HG02610 (cell line): ENCODE results near the gene DBX1.
A peak's percentile ranks its signal among the peaks of the same experiment; 100 is the strongest.

Source experiments
- ATAC-seq: cut with Tn5 transposase; IDR thresholded peaks from one replicate; pipeline ENCODE4 v1.9.1; 2021; ENCODE audit warnings: mild to moderate bottlenecking, moderate library complexity; ENCODE audit not compliant: unreplicated experiment

Gene DBX1

DNA sequence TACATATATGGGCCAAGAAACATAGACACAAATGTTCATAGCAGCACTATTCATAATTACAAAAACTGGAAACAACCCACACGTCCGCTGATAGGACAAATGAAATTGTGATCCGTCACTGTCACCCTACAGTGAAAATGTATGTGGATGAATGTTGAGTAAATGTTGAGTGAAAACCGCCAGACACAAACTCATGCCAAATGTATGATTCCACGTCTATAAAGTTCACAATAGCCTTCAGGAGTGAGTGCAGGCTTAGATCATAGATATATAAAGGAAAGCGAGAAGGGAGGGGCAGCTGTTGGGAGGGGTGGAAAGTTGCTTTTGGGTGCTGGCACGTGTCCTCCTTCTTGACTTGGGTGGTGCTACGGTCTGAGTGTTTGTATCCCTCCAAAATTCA, 33.6 kb downstream of the DBX1 start:
- ATAC-seq: no peak

DNA sequence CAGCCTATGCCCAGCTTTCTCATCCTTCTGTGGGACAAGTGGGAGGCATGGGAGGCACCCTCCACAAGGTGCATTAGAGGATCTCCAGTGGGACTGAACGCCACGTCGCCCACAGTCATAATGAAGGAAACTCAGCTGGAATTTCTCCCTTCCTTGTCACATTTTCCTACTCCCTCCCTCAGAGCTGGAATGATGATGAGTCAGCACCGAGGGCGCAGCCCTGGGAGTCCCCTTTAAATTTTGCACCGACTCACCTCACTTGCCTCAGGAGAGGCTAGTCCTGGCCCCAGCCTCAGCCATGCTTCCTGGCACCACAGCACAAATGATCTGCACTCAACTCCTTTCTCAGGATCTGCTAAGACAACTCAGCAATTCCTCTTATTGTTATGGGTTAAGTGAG, 34.3 kb downstream of the DBX1 start:
- ATAC-seq: no peak

DNA sequence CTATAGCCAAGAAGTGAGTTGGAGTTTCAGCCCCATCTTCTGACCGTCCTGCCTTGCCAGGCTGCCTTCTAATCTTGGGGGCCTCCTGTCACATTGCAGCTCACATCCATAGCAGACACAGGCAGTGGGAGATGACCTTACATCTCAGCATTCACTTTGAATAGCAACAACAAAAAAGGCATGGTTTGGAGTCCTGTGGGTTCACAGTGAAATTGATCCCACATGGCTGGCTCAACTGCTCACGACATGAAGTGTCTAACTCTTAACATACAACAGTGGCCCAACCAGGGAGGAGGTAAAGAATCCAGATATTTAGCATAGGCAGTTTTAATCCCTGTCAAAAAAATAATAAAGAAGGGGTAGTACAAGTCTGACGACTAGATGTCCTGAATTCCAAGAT, 38.1 kb downstream of the DBX1 start:
- ATAC-seq: no peak

DNA sequence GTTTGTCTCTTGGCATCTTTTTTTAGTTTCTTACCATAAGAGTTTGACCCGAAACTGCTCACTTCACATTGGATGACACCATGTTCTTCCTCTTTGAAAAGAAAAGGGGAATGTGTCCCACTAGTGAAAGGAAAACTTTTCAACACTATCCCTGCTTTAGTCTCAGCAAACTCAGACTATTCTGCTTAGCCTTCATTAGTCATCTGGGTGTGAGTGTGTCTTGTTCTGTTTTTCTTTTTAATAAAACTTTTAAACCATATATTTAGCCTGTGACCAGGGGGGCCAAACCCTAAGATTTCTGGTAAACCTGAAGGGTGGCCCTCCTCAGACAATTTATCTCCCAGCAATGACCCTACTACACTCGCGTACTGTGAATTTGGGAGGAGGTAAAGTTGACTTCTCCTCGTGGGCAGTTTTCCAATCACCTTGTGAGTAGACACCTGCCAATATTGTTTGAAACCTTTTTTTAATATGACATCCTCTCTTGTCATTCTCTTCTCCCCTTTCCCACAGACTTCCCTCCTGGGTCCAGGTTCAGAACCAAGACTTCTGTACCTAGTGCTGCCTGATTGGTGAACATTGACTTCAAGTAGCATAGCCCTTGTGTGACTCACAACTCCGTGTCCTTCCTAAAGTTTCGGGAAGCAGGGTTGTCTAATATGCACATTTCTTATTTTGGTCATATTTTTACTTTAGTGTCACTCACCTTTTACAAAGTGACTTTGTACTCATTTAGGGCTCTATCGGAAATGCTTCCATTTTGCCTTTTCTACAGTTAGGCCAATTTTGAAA, 39.9 kb downstream of the DBX1 start:
- ATAC-seq: no peak

DNA sequence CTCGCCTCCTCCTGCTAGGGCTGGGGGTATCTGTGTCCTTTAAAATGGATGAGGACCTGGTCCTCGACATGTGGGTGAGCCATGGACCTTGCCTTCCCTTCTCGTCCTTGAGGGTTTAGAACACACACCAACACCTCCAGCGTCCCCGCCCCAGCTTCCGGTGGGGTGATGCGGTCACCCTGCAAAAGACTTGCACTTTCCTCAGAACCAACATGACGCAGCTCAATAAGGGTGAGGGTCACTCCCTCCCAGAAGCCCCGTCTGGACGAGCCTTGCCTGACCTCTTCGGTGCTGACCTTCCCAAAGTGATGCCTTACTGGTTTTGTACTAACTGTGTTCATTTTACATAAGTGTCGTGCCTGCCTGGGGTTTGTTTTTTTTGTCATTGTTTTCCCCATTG, 41.0 kb downstream of the DBX1 start:
- ATAC-seq: no peak

DNA sequence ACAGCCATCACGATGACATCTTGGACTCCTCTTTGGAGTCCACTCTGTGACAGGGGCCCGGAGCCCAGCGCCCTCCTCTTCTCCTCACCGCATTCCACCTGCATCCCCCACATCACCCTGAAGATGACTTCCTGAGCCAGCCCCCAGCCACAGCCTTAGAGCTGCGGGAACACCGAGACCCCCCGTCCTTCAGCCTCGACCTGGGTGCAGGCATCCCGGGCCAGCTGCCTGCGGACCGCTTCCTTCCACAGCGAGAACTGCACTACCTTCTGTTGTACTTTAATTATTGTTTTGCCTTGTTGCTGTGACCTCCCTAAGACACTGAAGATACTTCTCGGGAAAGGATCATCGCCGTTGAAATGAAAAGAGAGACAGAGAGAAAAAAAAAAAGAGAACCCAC, 42.1 kb downstream of the DBX1 start:
- ATAC-seq: no peak

DNA sequence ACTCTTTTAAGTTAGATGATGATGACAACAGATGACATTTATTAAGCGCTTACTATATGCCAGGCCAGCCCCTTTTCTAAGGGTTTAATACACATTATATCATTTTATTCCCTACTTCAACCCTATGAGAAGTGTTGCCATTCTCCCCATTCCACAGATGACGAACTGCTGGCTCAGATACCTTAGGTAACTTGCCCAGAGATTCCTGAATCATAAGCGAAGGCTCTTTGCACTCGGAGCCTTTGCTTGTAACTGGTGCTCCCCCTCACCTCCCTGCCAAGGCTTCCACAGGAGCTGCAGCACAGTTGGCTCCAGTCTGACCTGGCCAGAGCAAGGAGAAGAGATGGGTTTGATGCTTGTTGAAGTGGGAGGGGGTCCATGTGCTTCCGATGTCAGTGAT, 43.0 kb downstream of the DBX1 start:
- ATAC-seq: no peak

DNA sequence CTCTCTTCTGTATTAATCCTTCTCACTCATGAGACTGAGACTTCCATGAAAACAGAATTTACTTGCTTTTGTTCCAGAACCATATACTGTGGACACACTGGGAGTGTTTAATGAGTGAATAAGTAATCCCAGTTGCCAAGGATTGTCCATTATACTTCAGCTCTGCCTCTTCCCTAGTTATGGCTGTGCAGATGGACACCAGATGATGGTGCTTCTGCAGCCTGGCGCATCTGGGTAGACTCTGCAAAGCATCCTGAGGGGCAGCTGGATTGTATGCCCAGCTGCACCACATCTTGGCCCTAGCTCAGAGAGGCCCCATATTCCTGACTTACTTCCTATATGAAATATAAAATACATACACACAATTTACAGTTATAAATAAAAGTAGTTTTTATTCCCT, 43.5 kb downstream of the DBX1 start:
- no peak for ATAC-seq

DNA sequence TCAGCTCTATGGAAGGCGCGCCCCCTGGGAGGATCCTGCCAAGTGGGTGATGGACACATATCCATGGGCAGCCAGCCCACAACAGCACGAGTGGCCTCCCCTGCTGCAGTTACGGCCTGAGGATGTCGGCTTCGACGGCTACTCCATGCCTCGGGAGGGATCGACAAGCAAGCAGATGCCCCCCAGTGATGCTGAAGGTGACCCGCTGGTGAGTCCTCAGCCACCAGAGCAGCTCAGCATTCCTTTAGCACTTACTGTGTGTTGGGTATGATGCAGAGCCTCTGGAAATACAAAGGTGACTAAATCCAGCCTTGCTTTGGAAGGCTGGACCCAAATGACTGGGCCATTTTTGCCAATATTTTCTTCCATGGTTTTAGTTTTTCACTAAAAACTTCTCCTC, 45.7 kb downstream of the DBX1 start:
- no peak for ATAC-seq

DNA sequence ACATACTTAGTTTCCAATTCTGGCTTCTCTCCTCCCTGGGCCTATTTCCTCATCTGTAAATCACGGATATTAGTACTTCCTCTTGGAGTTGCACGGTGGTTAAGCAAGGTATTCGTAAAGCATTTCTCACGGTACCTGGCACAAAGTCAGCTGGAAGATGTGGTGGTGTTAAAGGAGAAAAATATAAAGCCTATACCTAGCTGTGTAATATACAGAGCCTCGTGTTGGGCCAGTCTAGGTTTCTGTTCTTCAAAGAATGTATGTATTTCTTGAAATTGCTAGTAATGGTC, 47.2 kb downstream of the DBX1 start:
- ATAC-seq: no peak

DNA sequence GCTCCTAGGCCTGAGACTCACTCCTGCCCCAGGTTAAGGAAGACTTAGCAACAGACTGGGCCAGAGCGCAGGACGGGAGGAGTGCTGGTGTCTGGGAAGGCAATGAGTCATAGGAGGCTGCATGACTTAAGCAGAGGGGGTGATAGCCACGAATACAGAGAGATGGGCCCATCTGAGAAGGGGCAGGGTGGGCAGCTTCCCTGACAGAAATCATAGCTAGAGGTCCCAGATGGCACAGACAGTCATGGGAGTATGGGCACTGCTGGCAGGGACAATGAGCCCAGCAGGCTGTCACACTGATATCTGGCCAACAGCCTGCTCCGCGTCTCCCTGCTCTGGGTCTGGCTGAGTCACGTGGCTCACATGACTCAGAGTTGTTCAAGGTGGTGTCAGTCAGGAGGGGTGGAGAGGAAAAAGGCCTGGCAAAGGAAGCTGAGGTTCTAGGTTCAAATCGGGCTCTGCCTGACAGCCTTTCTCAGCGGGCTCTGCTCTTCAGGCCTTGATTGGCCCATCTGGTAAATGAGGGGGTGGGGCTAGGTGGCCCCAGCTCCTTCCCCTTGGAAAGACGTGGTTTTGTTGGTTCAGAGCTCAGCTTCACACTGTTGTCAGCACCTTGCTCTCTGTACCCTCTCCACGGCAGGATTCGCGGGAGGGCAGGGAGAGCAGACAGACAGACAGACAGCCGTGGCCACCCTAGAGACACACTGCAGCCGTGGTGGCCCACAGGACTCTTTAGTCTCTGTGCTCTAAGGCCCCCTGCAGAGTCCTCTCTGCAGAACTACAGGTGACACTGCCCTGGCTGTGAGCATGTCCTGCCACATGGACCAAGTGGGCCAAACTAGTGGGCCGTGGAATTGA, 47.8 kb downstream of the DBX1 start:
- no peak for ATAC-seq

DNA sequence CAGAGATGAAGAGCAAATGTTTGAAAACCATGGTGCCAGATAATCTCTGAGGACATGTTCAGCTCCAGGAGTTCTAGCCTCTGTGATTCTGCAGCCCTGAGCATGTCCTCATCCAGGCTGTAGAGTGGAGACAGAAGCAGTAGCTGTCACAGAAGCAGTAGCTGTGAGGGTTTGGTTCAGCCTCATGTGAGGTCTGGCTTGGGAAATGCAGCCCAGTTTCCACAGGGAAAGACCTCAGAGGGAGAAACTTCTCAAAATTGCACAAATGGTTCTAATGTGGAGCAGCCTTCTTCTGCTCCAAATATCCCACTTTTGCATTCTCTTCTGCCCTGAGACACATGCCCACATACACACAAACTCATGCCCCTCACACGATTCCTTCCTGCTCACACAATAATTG, 48.4 kb downstream of the DBX1 start:
- ATAC-seq: no peak

DNA sequence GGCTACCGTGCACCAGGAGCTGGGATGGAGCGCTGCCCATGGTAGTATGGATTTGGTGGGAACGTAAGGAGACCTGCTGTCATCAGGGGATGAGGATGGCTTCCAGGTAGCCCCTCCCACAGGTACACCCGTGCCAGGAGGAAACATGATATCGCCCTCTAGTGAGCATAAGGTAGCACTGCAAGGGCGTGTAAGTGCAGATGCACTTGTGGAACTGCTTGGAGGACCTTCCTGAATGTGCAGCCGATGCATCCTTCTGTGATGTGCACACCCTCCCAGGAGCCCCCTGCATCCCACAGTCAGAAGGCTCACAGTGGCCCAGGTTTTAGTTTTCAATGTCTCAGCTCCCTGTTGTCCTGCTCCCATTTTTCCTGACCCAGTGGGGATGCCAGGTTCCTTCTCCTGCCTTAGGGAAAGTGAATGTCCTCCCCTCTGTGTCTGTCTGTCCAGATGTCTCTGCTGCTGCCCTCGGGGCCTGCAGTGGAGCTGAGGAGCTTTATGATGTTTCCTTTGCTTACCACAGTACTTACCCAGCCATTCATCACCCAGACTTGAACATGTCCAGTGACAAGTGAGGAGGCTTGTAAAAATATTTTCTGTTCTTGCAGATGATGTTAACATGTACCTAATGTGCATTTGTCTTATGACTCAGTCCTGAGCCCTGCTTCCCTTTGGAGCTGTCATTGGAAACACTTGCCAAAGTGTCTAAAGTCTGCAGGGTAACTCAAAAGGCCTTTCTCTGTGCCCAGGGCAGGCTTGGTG, 49.2 kb downstream of the DBX1 start:
- ATAC-seq: peak; percentile 70

DNA sequence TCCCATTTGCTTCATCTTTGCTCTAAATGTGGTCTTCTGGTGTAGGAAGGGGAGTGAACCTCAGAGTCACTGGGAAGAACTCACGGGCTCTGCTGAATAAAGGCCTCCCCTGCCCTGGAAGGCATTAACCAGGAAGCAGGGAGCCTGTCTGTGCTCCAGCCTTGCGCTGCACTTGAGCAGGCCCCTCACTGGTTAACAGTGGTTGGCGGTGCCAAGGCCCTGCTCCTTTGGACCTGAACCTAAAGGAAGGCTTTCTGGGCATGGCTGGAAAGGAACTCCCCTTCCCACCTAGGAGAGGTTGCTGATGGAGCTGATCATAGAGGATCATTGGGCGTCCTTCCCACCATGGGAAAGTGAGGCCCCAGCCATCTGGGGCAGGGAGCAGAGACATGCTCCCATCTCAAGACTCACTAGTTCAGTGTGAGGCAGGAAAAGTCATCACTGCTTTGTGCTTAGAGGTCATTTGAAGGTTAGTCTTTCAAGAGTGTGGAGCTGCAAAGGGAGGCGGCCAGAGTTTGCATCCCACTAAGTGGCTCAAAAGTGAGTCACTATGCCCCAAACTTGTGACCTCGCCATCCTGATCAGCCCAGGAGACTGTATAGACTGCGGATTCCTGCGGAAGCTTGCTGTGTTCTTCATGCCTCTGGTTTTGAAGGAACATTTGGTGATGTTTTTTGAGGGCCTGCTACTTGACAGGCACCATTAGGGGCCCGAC, 50.4 kb downstream of the DBX1 start:
- ATAC-seq: no peak
